GM21529 (cell line): ENCODE results near the gene COA5.
"Not testable (repeated sequence)": the region's sequence is repeated elsewhere in the genome, so short reads cannot be mapped to it uniquely, and the experiment has no call there.

ENCODE experiments used
- ATAC-seq: cut with Tn5 transposase; IDR thresholded peaks from one replicate; pipeline ENCODE4 v1.9.1; 2021; ENCODE audit not compliant: unreplicated experiment

The COA5 gene

DNA sequence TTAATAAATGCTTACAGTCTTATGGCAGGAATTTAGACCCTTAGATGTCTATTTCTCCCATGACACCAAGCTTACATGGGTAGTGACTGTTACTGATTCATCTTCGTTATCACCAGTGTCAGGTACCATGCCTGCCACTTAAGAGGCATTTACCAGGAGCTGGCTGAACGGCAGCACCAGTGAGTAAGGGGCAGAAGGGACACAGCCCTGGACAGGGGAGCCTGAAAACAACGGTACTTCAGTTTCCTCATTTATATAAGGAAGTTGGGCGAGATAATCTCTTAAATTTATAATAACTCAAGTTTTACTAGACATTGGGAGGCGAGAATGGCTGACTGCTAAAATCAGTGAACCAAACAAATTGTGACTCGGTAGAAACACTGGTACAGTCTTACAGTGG, 1.2 kb downstream of the COA5 start:
- no peak for ATAC-seq

DNA sequence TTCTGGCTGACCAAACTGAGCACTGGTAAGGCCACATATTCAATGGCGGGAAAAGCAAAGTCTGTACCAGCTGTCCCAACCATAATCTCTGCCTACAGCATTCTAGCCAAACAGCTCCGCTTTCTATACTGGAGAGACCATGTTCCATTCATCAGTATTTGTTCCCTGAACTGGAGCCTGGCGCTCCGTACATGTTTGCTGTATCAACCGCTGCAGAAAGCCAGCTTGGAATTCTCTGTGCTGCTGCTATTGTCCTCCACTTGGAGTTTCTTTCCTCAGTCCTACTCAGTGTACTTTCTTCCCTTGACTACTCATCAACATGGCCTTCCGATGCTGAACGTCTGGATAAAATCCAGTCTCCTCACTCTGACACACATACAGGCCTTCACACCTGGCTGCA, 1.9 kb downstream of the COA5 start:
- ATAC-seq, result no peak

DNA sequence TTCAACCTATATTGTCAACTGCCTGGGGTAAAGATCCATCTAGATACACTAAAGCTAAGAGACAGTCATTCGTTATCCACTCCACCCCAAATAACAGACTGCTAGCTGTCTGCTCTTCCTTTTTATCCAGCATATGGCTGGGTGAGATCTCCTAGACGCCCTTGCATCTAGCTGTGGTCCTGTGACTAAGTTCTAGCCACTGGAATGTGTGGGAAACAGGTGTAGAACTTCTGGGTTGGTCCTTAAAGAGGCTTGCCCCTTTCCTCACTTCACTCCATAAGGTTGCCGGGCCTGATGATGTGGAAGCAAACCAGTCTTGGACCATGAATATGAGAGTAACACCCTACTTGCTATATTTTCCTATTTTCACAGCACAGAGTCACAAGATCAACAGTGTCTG, 3.2 kb downstream of the COA5 start:
- no peak for ATAC-seq

DNA sequence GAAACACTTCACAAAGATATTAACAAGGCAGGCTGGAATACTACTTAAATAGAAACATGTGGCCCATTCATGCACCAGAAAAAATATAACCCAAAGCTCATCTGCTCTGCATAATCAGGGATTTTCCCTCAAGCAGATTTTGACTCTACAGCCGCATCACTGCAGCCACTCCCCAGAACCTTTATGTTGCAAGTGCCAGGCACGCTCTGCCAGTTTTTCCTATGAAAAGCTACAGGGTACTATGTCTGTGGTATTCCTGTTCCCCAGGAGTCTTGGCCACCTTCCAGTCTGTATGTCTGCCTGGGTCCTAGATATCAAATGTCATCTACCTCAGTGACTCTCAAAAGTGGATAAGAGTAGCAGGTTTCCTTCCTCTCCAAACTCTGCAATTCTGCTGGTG, 3.8 kb downstream of the COA5 start:
- no peak for ATAC-seq

DNA sequence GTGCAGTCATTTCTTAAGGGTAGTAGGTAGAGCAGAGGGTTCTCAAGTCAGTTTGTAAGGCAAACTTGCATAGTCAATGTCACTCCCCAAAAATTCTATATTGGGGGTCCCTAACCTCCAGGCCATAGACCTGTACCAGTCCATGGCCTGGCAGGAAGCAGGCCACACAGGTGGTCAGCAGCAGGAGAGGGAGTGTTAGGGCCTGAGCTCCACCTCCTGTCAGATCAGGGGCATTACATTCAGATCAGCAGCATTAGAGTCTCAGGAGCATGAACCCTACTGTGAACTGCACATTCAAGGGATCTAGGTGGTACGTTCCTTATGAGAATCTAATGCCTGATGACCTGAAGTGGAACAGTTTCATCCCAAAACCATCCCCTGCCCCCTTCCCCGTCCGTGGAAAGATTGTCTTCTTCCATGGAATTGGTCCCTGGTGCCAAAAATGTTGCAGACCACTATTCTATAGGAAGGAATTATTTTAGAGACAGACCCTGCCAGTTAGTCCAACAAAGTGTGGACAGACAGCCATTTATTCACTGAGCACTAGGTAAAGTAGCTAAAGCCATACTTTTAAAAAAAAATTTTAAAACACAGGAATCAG, 6.7 kb downstream of the COA5 start:
- ATAC-seq, result no peak

DNA sequence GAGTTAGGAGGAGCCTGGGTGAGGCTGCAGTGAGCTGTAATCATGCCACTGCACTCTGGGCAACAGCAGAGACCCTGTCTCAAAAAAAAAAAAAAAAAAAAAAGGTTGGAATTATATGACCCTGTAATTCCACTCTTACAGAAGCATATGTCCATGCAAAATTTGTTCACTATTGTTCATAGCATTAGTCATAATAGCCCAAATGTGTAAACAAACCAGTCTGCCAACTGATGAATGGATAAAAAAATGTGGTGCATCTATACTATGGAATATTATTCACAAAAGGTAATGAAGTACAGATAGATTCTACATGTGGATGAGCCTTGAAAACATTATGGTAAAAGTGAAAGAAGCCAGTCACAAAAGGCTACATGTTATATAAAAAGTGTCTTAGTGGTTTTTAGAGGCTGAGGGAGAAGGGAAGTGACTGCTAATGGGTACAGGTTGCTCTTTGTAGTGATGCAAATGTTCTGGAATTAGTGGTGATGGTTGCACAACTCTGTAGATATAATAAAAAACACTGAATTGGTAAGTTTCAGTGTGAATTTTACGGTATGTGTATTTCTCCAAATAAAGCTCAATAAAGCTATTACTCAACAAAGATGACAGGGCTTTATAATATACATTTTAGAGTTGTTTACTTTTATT, 9.4 kb downstream of the COA5 start:
- ATAC-seq, result no peak

DNA sequence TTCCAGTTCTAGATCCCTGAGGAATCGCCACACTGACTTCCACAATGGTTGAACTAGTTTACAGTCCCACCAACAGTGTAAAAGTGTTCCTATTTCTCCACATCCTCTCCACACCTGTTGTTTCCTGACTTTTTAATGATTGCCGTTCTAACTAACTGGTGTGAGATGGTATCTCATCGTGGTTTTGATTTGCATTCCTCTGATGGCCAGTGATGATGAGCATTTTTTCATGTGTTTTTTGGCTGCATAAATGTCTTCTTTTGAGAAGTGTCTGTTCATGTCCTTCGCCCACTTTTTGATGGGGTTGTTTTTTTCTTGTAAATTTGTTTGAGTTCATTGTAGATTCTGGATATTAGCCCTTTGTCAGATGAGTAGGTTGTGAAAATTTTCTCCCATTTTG, 13.6 kb downstream of the COA5 start:
- ATAC-seq, result not testable (repeated sequence)

DNA sequence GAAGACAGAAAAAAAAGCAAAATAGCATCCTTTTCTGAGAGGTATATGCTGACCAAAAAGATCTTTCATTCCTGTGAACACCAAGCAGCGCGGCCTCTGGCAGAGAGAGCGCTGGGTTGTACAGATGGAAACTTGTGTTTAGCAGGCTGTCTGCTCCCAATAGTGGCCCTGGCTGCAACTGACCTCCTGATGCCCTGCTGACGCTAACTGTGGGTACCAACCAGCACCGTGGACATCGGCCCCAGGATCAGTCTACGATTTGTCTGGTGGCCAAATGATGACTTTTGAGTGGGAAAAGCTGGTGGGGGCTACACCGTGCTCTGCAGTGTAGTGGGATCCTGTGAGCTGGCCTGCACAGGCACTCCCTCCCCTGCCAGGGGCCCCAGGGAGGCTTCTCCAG, 15.7 kb downstream of the COA5 start:
- no peak for ATAC-seq

DNA sequence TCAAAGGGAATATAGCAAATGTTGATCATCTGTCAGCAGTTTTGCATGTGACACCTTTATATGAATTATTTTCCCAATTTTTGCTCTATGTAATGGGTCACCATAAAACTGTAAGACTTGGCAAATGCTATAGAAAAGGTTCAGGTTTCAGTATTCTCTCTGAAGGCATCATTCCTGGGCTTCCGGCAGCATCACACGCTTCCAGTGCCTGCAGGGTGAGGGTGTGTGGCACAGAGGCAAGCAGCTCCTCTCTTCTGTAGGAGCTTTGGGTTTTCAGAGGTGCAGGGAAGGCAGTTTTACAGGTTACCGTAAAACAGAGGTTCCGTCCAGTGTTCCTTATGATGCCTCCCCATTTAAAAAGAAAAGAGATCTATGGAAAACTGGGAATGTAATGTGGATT, 18.8 kb downstream of the COA5 start:
- ATAC-seq, result no peak

DNA sequence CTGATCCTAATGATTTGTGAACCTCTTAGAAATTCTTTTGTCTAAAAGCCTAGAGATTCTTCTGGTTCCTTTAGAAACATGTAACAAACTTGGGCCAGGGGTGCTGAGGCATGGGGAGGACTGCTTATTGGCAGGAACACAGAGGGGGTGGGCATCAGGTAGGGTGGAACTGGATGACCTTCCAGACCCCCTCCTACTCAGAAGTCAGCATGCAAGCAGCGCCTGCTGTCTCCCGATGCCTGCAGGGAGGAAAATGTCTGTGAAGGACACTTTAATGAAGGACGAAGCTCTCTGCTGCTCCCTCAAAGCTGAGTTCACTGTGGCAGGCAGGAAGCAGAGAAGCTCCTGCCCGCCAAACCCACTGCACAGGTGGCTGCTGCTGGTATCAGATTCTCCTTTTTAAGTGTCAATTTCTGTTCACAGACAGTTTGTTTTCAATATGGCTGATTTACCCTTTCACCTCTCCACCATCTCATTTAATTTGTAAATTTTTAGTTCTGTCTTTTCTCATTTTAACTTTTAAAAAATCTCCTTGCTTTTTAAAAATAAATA, 19.4 kb downstream of the COA5 start:
- no peak for ATAC-seq

DNA sequence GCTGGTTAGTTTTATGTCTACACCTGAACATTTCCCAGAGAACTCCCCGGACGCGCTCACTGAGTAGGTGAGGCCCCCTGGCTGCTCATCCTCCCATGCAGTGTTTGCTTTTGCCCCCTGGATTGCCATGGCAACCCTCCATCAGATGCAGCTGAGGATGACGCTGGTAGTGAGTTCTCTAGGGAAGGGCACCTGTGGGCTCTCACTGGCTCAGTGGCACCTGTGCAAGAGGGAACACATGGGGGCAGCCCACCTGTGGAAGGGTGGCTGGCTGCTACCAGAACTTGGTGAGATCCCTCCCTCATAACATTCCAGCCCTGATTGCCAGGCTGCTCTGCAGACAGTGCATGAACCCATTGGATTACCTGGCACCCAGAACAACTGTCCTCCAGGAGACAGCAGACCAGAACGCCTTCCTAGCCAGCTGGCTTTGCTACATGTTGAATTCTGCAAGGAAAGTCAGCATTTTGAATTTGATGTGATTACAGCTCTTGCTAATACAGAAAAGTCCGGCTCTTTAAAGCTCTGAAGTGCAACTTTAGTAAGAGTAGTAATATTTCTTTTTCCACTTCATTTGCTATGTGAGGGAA, 21.7 kb downstream of the COA5 start:
- no peak for ATAC-seq

DNA sequence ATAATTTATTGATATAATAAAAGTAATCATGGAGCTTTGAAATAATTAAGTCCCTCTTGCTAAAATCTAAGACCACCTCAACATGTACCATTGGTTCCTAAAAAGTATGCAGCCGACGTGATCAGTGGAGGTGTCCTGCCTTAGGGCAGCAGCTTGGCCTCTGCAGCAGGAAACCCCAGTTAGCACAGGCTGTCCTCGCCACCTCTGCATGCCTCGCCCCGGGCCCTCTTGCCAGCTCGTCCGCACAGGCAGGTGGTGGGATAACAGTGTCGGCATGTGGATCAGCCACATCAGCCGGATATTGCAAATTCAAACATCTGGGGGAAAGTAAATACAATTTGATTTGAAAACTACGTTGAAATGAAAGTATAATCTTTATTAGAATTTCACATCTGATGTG, 22.9 kb downstream of the COA5 start:
- ATAC-seq, result no peak

DNA sequence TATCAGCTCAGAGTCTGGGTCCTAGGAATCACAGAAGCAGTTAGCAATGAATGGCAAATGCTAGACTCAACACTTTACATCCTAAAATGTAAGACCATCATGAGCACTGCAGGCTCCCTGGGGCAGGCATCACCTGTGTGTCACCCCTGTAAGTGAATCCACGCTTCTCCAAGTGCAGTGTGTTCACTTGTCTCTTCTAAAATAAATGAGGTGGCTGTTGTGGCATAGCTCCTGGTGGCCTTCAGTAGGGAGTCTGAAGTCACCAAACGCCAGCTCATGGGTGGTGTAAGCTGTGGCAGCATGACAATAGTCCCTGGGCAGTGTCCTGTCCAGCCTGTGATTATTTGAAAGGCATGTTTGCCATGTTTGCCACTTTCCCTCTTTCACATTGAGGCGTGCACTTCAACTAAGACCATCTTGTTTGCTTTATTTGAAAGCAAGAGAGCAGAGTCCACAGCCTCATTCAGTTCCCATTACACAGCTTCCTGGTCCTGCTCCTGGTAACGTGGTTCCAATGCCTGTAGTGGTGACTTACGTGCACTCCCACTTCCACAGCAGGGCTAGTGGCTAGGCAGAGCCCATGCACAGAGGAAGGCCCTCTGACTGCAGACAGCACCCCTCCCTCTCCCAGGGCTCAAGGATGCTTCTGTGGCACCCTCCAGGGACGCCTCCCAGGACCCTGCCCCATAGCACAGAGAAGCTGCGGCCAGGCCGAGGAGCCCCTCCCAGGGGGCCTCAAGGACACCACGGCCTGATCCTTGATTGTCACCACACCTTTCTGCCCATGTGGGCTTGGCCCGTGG, 24.3 kb downstream of the COA5 start:
- ATAC-seq, result no peak

DNA sequence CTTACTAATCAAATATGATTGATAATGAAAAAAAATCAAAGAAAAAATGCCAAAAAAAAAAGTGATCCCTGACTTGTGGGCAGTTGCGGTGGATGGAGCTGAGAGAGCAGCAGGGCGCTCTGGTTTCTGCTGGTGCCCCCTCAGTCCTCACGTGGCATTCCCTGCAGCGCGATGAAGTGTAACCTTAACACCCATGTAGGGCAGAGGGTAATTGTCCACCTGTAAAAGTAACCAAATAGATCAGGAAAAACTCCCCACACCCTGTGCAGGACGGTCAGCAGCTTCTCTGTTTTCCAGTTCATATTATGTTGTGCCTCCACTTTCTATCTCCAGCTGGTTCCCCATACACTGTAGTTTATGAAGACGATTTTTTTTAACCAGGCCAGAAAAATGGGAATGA, 25.0 kb downstream of the COA5 start:
- no peak for ATAC-seq

DNA sequence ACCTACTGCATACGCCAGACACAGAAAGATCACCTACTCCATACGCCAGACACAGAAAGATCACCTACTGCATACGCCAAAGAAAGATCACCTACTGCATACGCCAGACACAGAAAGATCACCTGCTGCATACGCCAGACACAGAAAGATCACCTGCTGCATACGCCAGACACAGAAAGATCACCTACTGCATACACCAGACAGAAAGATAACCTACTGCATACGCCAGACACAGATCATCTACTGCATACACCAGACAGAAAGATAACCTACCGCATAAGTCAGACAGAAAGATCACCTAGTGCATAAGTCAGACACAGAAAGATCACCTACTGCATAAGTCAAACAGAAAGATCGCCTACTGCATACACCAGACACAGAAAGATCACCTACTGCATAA, 25.8 kb downstream of the COA5 start:
- ATAC-seq, result no peak

DNA sequence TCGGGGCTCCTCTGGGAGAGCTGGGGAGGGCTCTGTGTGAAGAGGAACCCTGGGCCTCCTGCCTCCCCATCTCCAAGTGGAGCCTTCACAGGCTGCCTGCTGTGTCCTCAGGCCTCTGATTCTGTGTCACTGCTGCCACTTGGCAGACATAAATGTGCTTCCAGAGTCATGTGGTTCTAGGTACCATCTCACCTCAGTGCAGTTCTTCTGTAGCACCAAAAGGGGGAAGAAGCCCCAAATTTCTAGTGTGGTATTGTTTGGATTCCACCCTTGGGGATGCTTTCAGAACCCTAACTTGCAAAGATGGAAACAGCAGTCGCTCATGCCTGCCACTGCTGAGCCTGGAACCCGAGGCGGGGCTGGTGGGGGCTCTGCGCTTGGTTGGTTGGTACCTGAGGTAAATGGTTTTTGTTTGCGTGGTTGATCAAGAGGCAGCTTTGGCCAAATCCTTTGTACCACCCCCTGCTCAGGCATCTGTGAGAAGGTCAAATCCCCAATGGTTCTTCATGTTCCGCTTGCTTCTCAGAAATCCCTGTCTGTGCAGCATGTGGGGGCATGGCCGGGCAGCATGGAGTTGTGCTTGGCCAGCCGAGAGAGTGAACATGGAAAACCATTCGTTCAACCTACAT, 27.5 kb downstream of the COA5 start:
- ATAC-seq, result no peak

DNA sequence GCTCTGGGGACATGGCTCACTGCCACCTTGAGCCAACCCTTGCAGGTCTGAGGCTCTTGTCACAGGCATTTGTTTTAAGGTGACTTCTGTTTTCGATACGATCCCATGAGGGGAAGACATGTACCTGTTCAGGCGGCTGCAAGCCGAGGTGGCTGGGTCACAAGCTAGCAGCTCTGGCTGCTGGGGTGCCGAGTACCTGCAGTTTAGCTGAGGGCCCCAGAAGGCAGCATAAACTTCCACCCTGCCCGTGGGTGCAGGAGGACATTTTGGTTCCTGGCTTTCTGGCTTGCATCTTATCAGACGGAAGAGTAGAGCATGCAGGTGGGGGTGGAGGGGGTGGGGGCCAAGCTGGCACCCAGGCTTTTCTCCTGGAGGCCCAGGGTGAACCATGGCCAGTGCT, 28.4 kb downstream of the COA5 start:
- no peak for ATAC-seq

DNA sequence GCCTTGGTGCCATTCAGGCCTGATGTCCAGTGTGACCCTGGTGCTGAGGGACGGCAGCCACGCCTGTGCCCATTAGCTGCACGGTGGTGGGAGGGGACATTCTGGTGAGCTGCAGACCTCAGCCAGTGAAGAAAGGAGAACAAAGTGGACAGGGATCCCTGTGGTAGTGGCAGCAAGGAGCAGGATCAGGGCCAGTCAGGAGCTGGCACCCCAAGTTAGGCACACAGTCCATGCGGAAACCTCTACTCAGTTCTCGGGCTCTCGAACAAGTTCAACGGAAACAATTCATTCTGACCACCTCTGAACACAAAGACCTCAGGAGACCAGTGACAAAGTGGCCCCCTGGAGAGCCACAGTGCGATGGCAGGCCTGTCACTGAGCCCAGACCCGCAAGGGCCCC, 30.1 kb downstream of the COA5 start:
- no peak for ATAC-seq

DNA sequence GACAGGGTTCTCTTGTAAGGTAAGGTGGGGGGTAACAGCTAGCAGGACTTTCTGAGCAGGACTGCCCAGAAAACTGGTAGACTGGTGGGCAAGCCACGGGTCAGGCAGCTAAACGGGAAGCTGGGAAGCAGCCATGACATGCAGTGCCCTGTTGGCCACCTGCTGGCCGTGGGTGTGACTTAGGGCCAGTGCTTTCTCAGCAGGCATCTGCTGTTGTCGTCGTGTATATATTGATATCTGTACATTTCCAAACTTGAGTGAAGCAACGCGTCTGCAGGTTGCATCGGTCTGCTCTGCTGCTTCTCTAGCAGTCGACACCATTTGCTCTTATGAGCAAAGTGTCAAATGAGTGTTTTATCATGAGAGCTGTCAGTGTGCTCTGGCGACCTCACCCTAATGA, 31.0 kb downstream of the COA5 start:
- ATAC-seq, result no peak

DNA sequence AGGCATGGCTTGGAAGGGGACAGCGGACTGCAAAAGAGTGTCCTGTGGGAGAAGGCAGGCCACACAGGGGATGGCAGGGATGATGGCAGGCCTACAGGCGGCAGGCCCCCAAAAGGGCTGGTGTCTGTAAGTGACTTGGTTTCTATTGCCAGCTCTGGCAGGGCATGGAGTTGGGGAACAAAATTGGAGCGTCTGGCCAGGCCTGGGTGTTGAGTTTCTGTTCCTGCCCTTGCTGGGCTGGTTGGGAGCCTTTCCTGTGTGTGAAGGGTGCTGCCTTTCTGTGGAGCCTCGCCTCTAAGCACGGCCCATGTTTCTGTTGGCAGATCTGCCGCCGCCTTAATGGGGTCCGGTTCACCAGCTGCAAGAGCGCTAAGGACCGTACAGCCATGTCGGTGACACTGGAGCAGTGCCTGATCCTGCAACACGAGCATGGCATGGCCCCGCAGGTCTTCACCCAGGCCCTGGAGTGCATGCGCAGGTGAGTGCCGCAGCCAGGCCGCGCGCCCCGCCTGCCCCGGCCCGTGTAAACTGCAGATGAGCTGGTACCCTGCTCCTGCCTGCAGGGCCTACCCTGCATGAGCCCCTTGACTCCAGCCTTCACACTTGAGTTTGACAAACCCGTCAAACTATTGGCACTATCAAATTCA, 31.5 kb downstream of the COA5 start:
- no peak for ATAC-seq

DNA sequence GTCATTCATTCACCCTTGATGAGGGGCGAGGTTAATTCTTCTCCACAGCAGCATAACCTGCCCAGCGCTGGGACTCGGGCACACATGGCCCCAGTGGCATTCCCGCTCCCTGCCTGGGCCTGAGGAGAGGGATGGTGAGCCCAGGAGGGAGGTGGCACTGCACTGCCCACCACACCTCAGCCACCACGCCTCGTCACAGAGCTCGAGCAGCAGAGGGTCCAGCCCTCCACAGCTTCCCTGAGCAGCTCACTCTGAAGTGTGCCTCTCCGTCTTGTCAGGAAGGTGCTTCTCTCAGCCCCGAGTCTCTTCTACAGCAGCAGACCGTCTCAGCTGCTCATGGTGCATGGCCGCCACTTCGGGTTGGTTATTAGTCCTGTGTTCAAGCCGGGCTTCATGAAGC, 34.9 kb downstream of the COA5 start:
- no peak for ATAC-seq
